NCI-H1048 (cell line): ENCODE measurements around the gene UBTD1.
"Not testable (repeated sequence)": the region's sequence is repeated elsewhere in the genome, so short reads cannot be mapped to it uniquely, and the experiment has no call there.

Experiments
- DNase-seq: peaks from one replicate; lab custom pipeline; 2025; lab: John Stamatoyannopoulos, UW

UBTD1 gene

GRCh38 chr10:97538839-97539238 lies 40.1 kb downstream of the UBTD1 start:
- no peak for DNase-seq

GRCh38 chr10:97539523-97540200 lies 40.9 kb downstream of the UBTD1 start:
- DNase-seq: no peak

- no peak for DNase-seq
These were observed 42.2 kb downstream of the UBTD1 start for GRCh38 chr10:97540669-97541500.

DNA sequence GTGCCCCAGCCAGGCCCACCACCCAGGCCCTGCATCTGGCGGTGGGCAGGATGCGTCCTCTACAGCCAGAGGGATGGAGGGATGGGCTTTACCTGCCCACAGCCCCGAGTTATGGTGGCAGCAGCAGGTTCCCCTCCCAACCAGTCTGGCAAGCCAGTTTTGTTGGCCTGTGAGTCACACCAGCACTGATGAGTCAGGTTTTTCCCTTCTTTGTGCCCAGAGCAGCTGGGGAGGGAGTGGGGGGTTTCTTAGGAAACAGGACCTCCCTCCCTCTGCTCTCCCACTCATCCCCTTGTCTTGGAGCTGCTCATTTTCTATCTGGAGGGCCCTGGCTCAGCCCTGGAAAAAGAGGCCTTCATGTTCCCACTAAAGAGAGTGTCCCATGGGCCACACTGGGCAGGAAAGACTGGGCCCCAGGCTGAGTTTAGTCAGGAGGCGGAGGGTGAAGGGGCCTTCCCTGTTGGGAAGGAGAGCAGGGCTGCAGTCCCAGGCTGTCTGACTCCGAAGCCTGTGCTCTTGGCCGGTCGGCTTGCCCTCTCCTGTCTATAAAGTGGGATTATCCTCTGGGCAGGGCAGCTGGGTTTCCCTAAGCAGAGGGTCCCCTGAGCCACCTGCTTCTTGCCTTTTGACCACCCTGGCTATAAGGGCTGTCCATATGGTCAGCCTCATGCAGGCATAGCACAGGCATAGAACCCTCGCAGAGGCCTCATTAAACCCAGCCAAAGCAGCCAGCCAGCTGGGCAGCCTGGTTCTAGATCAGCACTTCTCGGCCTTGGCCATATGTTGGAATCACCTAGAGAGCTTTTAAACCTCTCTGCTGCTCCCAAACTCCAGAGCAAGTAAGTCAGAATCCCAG lies 43.7 kb downstream of the UBTD1 start:
- no peak for DNase-seq

GRCh38 chr10:97543025-97543546 lies 44.4 kb downstream of the UBTD1 start:
- DNase-seq: no peak

- no peak for DNase-seq
These were observed 47.9 kb downstream of the UBTD1 start for GRCh38 chr10:97546456-97547270.

DNA sequence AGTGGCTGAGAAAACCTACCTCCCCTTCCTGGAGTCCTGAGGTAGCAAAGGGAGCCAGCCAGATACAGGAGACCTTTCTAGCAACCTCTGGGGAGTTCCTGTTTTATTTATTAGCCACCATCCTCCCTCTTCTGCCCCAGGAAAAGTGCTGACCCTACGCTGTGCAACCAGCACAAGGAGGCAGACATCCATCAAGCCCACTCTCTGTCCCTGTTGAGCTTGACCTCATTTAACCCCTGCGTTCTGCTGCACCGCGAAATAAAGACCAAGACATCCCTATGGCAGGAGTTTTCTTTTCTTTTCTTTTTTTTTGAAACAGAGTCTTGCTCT lies 48.5 kb downstream of the UBTD1 start:
- DNase-seq: no peak

DNA sequence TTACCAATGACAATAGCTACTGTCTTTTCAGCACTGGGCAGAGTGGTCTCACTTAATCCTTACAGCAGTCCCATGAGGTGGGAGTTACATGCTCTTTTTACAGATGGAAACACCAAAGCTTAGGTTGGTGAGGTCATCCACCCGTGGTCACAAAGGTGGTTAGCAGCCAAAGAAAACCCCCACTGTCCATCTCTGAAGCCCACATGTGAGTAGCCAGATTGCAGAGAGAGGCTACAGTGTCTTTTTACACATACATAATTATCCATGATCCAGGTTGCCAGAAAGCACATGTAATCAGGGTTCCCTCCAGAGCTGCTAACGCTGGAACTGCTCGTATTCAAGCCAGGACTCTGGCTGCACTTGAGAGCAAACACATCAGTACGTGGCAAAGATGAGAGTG lies 49.2 kb downstream of the UBTD1 start:
- no peak for DNase-seq

GRCh38 chr10:97548828-97549455 lies 50.2 kb downstream of the UBTD1 start:
- DNase-seq: no peak

DNA sequence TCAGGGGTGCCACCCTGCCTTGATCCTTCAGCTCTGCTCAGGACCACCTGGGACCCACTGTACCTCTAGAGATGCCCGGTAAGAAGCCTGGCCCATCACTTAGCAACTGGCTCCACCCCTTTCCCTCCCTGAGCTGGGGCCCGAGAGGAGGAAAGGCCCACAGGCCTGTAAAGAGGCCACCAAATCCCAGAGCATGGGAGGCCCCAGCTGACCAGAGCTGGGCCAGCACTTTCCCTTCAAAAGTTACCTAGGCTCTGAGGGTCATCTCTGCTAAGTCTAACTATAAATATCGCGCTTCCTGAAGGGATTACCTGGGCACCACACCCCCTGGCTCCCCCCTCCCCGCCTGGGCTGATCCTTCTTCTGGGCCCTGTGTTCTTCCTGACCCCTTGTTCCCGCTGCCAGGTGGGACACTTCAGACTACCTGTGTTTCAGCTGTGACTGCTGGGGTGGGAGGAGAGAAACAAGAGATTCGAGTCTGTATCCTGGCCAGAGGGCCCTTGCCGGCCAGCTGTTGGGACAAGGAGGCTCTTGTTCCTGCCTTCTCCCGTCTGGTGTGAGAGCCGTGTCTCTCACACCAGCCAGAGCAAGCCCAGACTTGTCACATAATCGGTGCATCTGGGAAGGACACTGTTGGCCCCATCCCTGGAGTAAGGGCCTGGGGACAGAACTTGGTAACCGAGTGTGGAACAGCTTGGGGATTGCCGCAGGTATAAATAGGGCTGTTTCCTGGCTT lies 51.0 kb downstream of the UBTD1 start:
- DNase-seq: no peak

- no peak for DNase-seq
These were observed 51.8 kb downstream of the UBTD1 start for GRCh38 chr10:97550336-97551149.

- DNase-seq: no peak
These were observed 52.5 kb downstream of the UBTD1 start for GRCh38 chr10:97551271-97551670.

DNA sequence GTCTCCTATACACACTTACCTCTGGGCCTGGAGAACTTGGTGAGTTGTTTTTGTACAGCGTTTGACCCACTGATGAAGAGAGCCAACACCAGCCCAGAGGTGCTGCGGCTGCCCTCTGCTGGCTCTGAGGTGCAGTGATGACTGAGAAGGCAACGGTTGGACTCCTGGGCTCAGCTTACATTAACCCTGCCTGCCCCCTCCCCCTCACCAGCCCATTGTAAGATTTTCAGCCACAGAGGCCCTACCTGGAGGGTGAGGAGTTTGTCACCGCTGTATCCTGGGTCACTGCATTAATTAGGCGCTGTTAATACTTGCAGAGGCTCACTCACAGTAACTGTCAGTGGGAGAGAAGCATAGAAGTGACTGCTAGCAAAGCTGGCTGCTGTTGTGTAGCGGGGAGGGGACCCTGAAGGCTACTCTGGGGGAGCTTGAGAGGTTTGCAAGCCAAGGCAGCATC lies 54.9 kb downstream of the UBTD1 start:
- DNase-seq: no peak

GRCh38 chr10:97554336-97554735 lies 55.6 kb downstream of the UBTD1 start:
- not testable (repeated sequence) for DNase-seq

DNA sequence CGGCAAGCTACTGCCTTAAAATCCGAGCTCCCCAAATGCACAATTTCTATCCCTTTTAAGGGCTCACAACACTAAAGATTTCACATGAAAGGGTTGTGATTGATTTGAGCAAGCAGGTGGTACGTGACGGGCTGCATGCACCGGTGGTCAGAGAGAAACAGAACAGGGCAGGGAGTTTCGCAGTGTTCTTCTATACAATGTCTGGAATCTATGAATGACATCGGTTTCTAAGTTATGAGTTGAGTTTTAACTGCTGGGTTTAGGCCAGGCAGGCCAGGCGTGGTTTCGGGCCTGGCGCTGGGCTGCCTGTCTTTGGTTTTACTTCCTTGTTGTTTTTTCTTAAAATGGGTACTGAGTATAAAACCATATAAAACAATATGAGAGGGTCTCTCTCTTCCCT lies 56.8 kb downstream of the UBTD1 start:
- DNase-seq: not testable (repeated sequence)

DNA sequence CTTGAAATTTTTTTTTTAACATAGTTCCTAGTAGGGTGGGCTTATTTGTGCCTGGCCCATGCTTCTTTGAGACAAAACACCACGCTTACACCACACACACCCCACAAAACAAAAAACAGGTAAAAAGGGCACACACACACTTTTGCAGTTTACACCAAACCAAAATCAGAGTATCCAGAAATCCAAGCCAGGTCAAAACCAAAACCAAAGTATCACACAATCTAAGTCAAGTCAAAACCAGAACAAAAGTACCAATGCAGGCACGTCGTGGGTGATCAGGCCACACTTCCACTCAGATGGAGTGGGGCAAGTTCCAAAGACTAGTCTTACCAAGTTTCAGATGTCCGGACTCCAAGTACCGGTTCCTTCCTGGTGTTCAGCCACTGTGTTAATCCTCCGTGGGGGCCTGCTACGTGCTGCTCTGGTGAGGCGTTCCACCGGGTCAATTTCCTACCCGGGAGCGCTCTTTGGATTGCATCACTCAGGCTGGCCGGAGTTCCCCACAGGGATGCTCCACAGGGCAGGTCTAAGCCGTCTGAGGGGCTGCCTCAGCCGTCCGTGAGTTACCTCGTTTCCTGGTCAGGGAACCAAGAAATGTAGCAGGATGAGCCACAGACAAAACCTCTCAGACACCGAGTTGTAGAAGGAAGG lies 62.1 kb downstream of the UBTD1 start:
- not testable (repeated sequence) for DNase-seq

DNA sequence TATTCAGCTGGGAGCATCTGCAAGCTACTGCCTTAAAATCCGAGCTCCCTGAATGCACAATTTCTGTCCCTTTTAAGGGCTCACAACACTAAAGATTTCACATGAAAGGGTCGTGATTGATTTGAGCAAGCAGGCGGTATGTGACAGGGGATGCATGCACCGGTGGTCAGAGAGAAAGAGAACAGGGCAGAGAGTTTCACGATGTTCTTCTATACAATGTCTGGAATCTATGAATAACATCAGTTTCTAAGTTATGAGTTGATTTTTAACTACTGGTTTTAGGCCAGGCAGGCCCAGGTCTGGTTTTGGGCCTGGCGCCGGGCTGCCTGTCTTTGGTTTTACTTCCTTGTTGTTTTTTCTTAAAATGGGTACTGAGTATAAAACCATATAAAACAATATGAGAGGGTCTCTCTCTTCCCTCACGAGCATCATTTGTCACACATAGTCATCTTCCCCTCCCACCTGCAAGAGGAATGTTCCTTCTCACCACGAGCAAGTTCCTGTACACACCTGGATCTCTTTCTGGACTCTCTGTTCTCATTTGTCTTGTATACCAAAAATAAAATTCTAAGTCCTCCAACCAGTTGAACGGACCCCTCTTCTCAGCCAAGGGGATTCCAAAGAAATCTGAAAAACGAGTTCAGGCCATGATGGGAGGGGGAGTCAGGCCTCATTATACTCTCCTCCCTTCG lies 62.8 kb downstream of the UBTD1 start:
- not testable (repeated sequence) for DNase-seq

- not testable (repeated sequence) for DNase-seq
These were observed 63.6 kb downstream of the UBTD1 start for GRCh38 chr10:97562329-97562728.
